H9 (cell line): ENCODE data around the gene SF3A2. TPM values are rescaled to one million over a fixed set of nuclear protein-coding genes. Genes with fewer than 3 reads are reported as not detected.

Source experiments
- DNase-seq: peaks from one replicate; pipeline ENCODE4 v3.0.0-alpha.2; 2017
- H2AFZ ChIP-seq: one replicate; pipeline ENCODE4 v1.6.1; 2013; ENCODE audit warnings: mild to moderate bottlenecking, low read length, control low read depth, moderate library complexity
- H2AK5ac ChIP-seq: 2 replicates; pipeline ENCODE4 v1.6.1; 2013; ENCODE audit warnings: low read length, control low read depth, mixed read lengths; ENCODE audit not compliant: insufficient read length
- H2BK120ac ChIP-seq: one replicate; pipeline ENCODE4 v1.6.1; 2013; ENCODE audit warnings: low read depth, mild to moderate bottlenecking, low read length, control low read depth, inconsistent platforms; ENCODE audit not compliant: poor library complexity, severe bottlenecking
- H2BK12ac ChIP-seq: 2 replicates; pipeline ENCODE4 v1.6.1; 2013; ENCODE audit warnings: low read length, control low read depth, mixed read lengths, low read depth; ENCODE audit not compliant: insufficient read length
- H2BK15ac ChIP-seq: 2 replicates; pipeline ENCODE4 v1.6.1; 2013; ENCODE audit warnings: low read depth, low read length, control low read depth
- H2BK20ac ChIP-seq: one replicate; pipeline ENCODE4 v1.6.1; 2013; ENCODE audit warnings: low read depth, mild to moderate bottlenecking, low read length, control low read depth, inconsistent platforms; ENCODE audit not compliant: poor library complexity, severe bottlenecking
- H2BK5ac ChIP-seq: 2 replicates; pipeline ENCODE4 v1.6.1; 2013; ENCODE audit warnings: low read length, control low read depth, mixed read lengths; ENCODE audit not compliant: insufficient read length
- H3K14ac ChIP-seq: 2 replicates; pipeline ENCODE4 v1.6.1; 2013; ENCODE audit warnings: low read length, control low read depth; ENCODE audit not compliant: insufficient read depth
- H3K18ac ChIP-seq: 2 replicates; pipeline ENCODE4 v1.6.1; 2013; ENCODE audit warnings: low read depth, mild to moderate bottlenecking, mixed read lengths, low read length, control low read depth; ENCODE audit not compliant: insufficient read length
- H3K23ac ChIP-seq: 2 replicates; pipeline ENCODE4 v1.6.1; 2013; ENCODE audit warnings: low read length, control low read depth, mixed read lengths, low read depth; ENCODE audit not compliant: insufficient read length
- H3K23me2 ChIP-seq: 2 replicates; pipeline ENCODE4 v1.6.1; 2013; ENCODE audit warnings: low read depth, mild to moderate bottlenecking, mixed read lengths, low read length, control low read depth; ENCODE audit not compliant: insufficient read length, poor library complexity, severe bottlenecking
- H3K27ac ChIP-seq: 2 replicates; pipeline ENCODE4 v1.5.1; 2013; ENCODE audit warnings: low read length, control low read depth, mixed read lengths, low read depth; ENCODE audit not compliant: insufficient read length
- H3K27me3 ChIP-seq: 2 replicates; pipeline ENCODE4 v1.6.1; 2013; ENCODE audit warnings: low read length, control low read depth, inconsistent platforms; ENCODE audit not compliant: insufficient read depth
- H3K4ac ChIP-seq: 2 replicates; pipeline ENCODE4 v1.6.1; 2013; ENCODE audit warnings: low read depth, mild to moderate bottlenecking, control low read depth, inconsistent platforms, low read length, moderate library complexity
- H3K4me1 ChIP-seq: 2 replicates; pipeline ENCODE4 v1.6.1; 2013; ENCODE audit warnings: low read length, control low read depth, inconsistent platforms; ENCODE audit not compliant: insufficient read depth
- H3K4me2 ChIP-seq: 2 replicates; pipeline ENCODE4 v1.6.1; 2013; ENCODE audit warnings: low read length, control low read depth, mixed read lengths; ENCODE audit not compliant: insufficient read length, insufficient read depth
- H3K56ac ChIP-seq: 2 replicates; pipeline ENCODE4 v1.6.1; 2013; ENCODE audit warnings: low read depth, mild to moderate bottlenecking, mixed read lengths, low read length, control low read depth; ENCODE audit not compliant: insufficient read length
- H3K79me1 ChIP-seq: 2 replicates; pipeline ENCODE4 v1.6.1; 2013; ENCODE audit warnings: low read depth, mild to moderate bottlenecking, moderate library complexity, low read length, control low read depth, inconsistent platforms; ENCODE audit not compliant: insufficient read depth, poor library complexity, severe bottlenecking
- H3K79me2 ChIP-seq: 2 replicates; pipeline ENCODE4 v1.6.1; 2013; ENCODE audit warnings: low read length, control low read depth, inconsistent platforms; ENCODE audit not compliant: insufficient read depth
- H3K9ac ChIP-seq: 2 replicates; pipeline ENCODE4 v1.6.1; 2013; ENCODE audit warnings: low read length, control low read depth, mixed read lengths; ENCODE audit not compliant: insufficient read length; ENCODE audit errors: extremely low read depth
- H3K9me3 ChIP-seq: one replicate; pipeline ENCODE4 v1.6.1; 2013; ENCODE audit warnings: low read depth, low read length, inconsistent platforms; ENCODE audit not compliant: control insufficient read depth
- H3T11ph ChIP-seq: one replicate; pipeline ENCODE4 v1.6.1; 2013; ENCODE audit warnings: mild to moderate bottlenecking, low read length, control low read depth, inconsistent platforms
- H4K20me1 ChIP-seq: one replicate; pipeline ENCODE4 v1.6.1; 2013; ENCODE audit not compliant: control insufficient read depth, insufficient read length, insufficient read depth
- H4K5ac ChIP-seq: 2 replicates; pipeline ENCODE4 v1.6.1; 2013; ENCODE audit warnings: low read depth, mild to moderate bottlenecking, mixed read lengths, low read length, control low read depth; ENCODE audit not compliant: insufficient read length
- H4K8ac ChIP-seq: replicated peaks from 2 replicates; pipeline ENCODE4 v1.6.1; 2013; ENCODE audit warnings: low read length, control low read depth, mixed read lengths, low read depth; ENCODE audit not compliant: insufficient read length
- H4K91ac ChIP-seq: 2 replicates; pipeline ENCODE4 v1.6.1; 2013; ENCODE audit warnings: low read depth, mild to moderate bottlenecking, moderate library complexity, mixed read lengths, low read length, control low read depth; ENCODE audit not compliant: insufficient read length
- H3K27ac Mint-ChIP-seq, 3 experiments: 2 replicates in 2 of 3; 3 replicates in 1 of 3; pipeline ENCODE4 v1.8.0; 2020 to 2021; ENCODE audit warnings: mixed read lengths in 3 of 3, mild to moderate bottlenecking in 1 of 3, moderate library complexity in 1 of 3
- H3K27me3 Mint-ChIP-seq: 2 replicates; pipeline ENCODE4 v1.8.0; 2021; ENCODE audit warnings: low read depth, mild to moderate bottlenecking, moderate library complexity, mixed read lengths
- H3K36me3 Mint-ChIP-seq, 3 experiments: 2 replicates in 2 of 3; 3 replicates in 1 of 3; pipeline ENCODE4 v1.8.0; 2020 to 2021; ENCODE audit warnings: low read depth in 3 of 3, mixed read lengths in 3 of 3; ENCODE audit not compliant: insufficient read depth in 1 of 3
- H3K4me1 Mint-ChIP-seq, 2 experiments: 2 replicates each; pipeline ENCODE4 v1.8.0; 2020; ENCODE audit warnings: mixed read lengths in 2 of 2
- H3K4me3 Mint-ChIP-seq, 2 experiments: 2 replicates in 1 of 2; 3 replicates in 1 of 2; pipeline ENCODE4 v1.8.0; 2020 to 2021; ENCODE audit warnings: mild to moderate bottlenecking in 2 of 2, mixed read lengths in 2 of 2, moderate library complexity in 1 of 2
- H3K9me3 Mint-ChIP-seq, 2 experiments: 2 replicates in 1 of 2; 3 replicates in 1 of 2; pipeline ENCODE4 v1.8.0; 2020; ENCODE audit warnings: mild to moderate bottlenecking in 2 of 2, mixed read lengths in 2 of 2, moderate library complexity in 1 of 2
- CTCF ChIP-seq: fragments of 200-600 bp; sonication (generic); conservative IDR thresholded peaks from 3 replicates; pipeline ENCODE4 v1.8.0; 2021; ENCODE audit warnings: antibody characterized with exemption, mild to moderate bottlenecking
- WGBS: extraction: QIAGEN DNeasy Blood & Tissue Kit; methylation state at CpG from one replicate; pipeline ENCODE4 v1.1.7; 2013; ENCODE audit warnings: missing lambda C conversion rate, low lambda C conversion rate, mixed read lengths; ENCODE audit not compliant: insufficient read length; ENCODE audit errors: extremely low coverage; 5-methylcytosine and 5-hydroxymethylcytosine counted together
- total RNA-seq: library from RNA; stranded (reverse); gene quantifications from 2 replicates; pipeline ENCODE4 v1.2.1, GENCODE V29; 2021

Gene SF3A2
- total RNA-seq, 1 experiment from 2014 or later = 166 TPM

GRCh38 chr19:2194513-2195078 is 42.0 kb upstream of the SF3A2 start:
- Histone ChIP-seq H3T11ph (no peak overlapping the region), H3K4me2 (no peak overlapping the region), H3K14ac (no peak overlapping the region; the same call in 1 of the 2 replicates), H4K8ac (no peak overlapping the region), H4K91ac (no peak overlapping the region), H3K27ac (no peak overlapping the region), H2BK20ac (no peak overlapping the region), H2BK5ac (no peak overlapping the region), H3K27me3 (no peaks in the 10 kb centered on the region), H3K79me1 (no peaks in the 10 kb centered on the region), H3K4me1 (no peaks in the 10 kb centered on the region), H2BK12ac (no peak overlapping the region), H3K4ac (no peak overlapping the region), H3K56ac (no peak overlapping the region), H2AFZ (no peak overlapping the region), H3K23ac (no peak overlapping the region), H3K9ac (no peak overlapping the region), H2BK120ac (no peak overlapping the region), H4K5ac (no peak overlapping the region), H3K79me2 (peaks cover 2% of the 10 kb centered on the region; the same call in 1 of the 2 replicates), H4K20me1 (peaks cover 3% of the 10 kb centered on the region), H3K9me3 (no peaks in the 10 kb centered on the region), H2AK5ac (no peak overlapping the region), H3K18ac (no peak overlapping the region), H2BK15ac (no peak overlapping the region), H3K23me2 (no peaks in the 10 kb centered on the region)
- Mint-ChIP-seq H3K4me1 (peaks cover 3 to 6% of the 10 kb centered on the region in 2 experiments; a peak in 3 of 4 replicates), H3K4me3 (no peak overlapping the region), H3K27ac (no peak overlapping the region; a peak in 1 of 7 replicates), H3K9me3 (no peaks in the 10 kb centered on the region), H3K27me3 (no peaks in the 10 kb centered on the region; the same call in 1 of the 2 replicates), H3K36me3 (peaks cover 21 to 48% (median 41%) of the 10 kb centered on the region in 3 experiments; a peak in 6 of 7 replicates)
- no CpG with 5 or more reads among the region's 25 CpGs for WGBS
- no peak for DNase-seq
- TF ChIP-seq CTCF = no peak
